Psoas muscle (tissue), 8 donors: ENCODE results near the gene MMS19. TPM values are rescaled to one million over a fixed set of nuclear protein-coding genes. Genes with fewer than 3 reads are reported as not detected.

ENCODE experiments used
- ATAC-seq, 4 donors: fragments of 200-7000 bp; cut with Tn5 transposase; one replicate each; pipeline ENCODE4 v1.9.1; 2020; ENCODE audit warnings: moderate library complexity in 3 of 4, mild to moderate bottlenecking in 2 of 4
- DNase-seq, 2 donors: peaks; one replicate each; pipeline ENCODE4 v3.0.0-alpha.2; 2020
- H3K27ac ChIP-seq: fragments of 200-600 bp; one replicate; pipeline ENCODE4 v1.8.0; 2022
- H3K27me3 ChIP-seq, 3 donors: fragments of 200-600 bp in 1 of 3; one replicate each; pipeline versions ENCODE4 v1.6.1 to v1.8.0; 2013 to 2022; ENCODE audit warnings: low read length in 2 of 3, mild to moderate bottlenecking in 2 of 3, moderate library complexity in 1 of 3; ENCODE audit not compliant: insufficient read depth in 3 of 3
- H3K36me3 ChIP-seq, 2 donors: fragments of 200-600 bp in 1 of 2; one replicate each; pipeline versions ENCODE4 v1.6.1 to v1.8.0; 2013 to 2022; ENCODE audit warnings: low read depth in 1 of 2, mild to moderate bottlenecking in 1 of 2, moderate library complexity in 1 of 2; ENCODE audit not compliant: insufficient read depth in 1 of 2
- H3K4me1 ChIP-seq: fragments of 200-600 bp; one replicate; pipeline ENCODE4 v1.8.0; 2022
- H3K4me3 ChIP-seq: fragments of 200-600 bp; one replicate; pipeline ENCODE4 v1.8.0; 2022; ENCODE audit warnings: mild to moderate bottlenecking
- H3K9me3 ChIP-seq: fragments of 200-600 bp; one replicate; pipeline ENCODE4 v1.8.0; 2022
- CTCF ChIP-seq: fragments of 200-600 bp; IDR thresholded peaks from one replicate; pipeline ENCODE4 v1.8.0; 2022; ENCODE audit warnings: antibody characterized with exemption
- WGBS, 3 donors: extraction: QIAGEN DNeasy Blood & Tissue Kit; methylation state at CpG; one replicate each; pipeline versions ENCODE4 v1.1.6 to v1.1.7; 2013; 5-methylcytosine and 5-hydroxymethylcytosine counted together
- intact Hi-C, 2 donors: fragments of 100-400 bp; cut with DNase I; formaldehyde crosslinking; loops; one replicate each; pipeline versions ENCODE4 v1.11.0 to v1.14.2; 2022
- polyA plus RNA-seq, 3 donors: library from polyadenylated mRNA; stranded (reverse); fragments of 200-250 nt; gene quantifications; one replicate each; pipeline ENCODE4 v1.2.3, GENCODE V29; 2013
- total RNA-seq, 4 donors: library from RNA; stranded (reverse); fragmentation: NEBNext Ultra II Directional in 2 of 4; extraction: Animal tissue kit (Norgen Biotek cat#: 25700) in 2 of 4; gene quantifications; one replicate each; pipeline versions ENCODE4 v1.2.1 to v1.2.4, GENCODE V29; 2021 to 2023
- donor health status: healthy with polysubstance abuse.
- donor health status: DM: no; HTN: no; CAD: no; lungs with moderate emphysema.
- donor health status: Bipolar disorder and iron deficiency.
- donor health status: healthy.
- donor health status: DM: yes; HTN: yes; CAD: no.
- donor health status: DM: no; HTN: no; CAD: no.
- donor health status: DM: no; HTN: no; CAD: no.
- donor health status: DM: yes; HTN: yes; CAD: no.

The MMS19 gene
- total and polyA plus RNA-seq, 7 donors, result 29.8 to 47.6 (median 35.1) TPM

DNA sequence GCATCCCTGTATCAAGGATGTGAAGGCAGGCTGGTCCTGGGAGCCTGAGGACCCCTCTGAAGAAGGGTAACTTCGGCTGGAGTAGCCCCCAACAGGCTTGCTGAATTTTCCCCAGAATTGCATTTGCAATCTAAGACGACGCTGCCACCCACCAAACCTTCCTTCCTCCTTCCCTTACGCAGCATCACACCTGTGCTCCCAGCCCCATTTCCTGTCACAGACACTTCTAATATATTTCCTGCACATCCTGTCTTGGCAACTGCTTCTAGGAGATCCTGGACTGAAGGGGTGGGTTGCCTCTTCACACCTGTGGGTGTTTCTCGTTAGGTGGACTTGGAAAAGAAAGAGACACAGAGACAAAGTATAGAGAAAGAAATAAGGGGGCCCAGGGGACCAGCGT lies 81.7 kb downstream of the MMS19 start:
- intact Hi-C loops, result no loop called here
- 73 to 80% (median 74%) methylated on average over 6 of the region's 6 CpGs for WGBS, 3 donors

GRCh38 chr10:97412891-97413304 lies 85.3 kb downstream of the MMS19 start:
- no peaks in the 10 kb centered on the region for H3K36me3 ChIP-seq
- no peak overlapping the region for H3K4me3 ChIP-seq
- no peak for TF ChIP-seq CTCF
- WGBS, 3 donors, result 86 to 94% (median 91%) methylated on average over 10 of the region's 10 CpGs
- intact Hi-C loops, result no loop called here
- no peak for DNase-seq
- no peaks in the 10 kb centered on the region for H3K27me3 ChIP-seq
- no peak overlapping the region for H3K27ac ChIP-seq
- ATAC-seq, result no peak
- no peaks in the 10 kb centered on the region for H3K9me3 ChIP-seq
- H3K4me1 ChIP-seq, result no peaks in the 10 kb centered on the region

More for the DNA sequence above, 81.7 kb downstream of the MMS19 start:
- Histone ChIP-seq H3K4me1 (no peaks in the 10 kb centered on the region), H3K36me3 (no peaks in the 10 kb centered on the region), H3K27me3 (no peaks in the 10 kb centered on the region), H3K27ac (no peak overlapping the region), H3K9me3 (no peaks in the 10 kb centered on the region), H3K4me3 (no peak overlapping the region)
- no peak for DNase-seq
- TF ChIP-seq CTCF, result no peak
- ATAC-seq, result no peak

GRCh38 chr10:97411406-97411805 lies 86.8 kb downstream of the MMS19 start:
- no peak overlapping the region for H3K4me3 ChIP-seq
- no peaks in the 10 kb centered on the region for H3K4me1 ChIP-seq
- no peaks in the 10 kb centered on the region for H3K9me3 ChIP-seq
- H3K27me3 ChIP-seq, result no peaks in the 10 kb centered on the region
- intact Hi-C loops, result no loop called here
- H3K27ac ChIP-seq, result no peak overlapping the region
- no peak for TF ChIP-seq CTCF
- DNase-seq, result no peak
- no peaks in the 10 kb centered on the region for H3K36me3 ChIP-seq
- WGBS, 3 donors, result 73 to 79% (median 74%) methylated on average over 4 of the region's 4 CpGs
- ATAC-seq, result no peak

DNA sequence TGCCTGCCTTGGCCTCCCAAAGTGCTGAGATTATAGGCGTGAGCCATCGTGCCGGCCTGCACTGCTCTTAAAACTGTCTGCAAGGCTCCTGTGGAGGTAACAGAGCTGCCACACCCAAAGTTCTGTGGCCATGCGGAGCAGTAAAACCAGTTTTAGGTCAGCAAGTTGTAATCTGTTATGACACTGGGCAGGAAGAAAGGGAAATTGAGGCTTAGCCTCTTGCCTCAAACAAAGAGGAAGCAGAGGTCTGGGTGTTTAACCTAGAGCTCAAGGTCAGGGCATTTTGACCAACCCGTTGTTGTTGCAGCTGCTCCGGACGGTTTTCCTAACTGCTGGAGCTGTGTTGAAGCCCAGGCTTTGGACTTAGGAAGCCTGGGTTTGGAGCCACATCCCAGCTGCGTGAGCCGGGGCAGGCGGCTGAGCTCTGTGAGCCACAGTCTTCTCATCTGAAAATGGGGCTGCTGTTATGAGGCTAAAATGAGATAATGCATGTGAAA lies 89.7 kb downstream of the MMS19 start:
- Histone ChIP-seq H3K4me1 (no peaks in the 10 kb centered on the region), H3K36me3 (no peaks in the 10 kb centered on the region), H3K27ac (no peak overlapping the region), H3K27me3 (no peaks in the 10 kb centered on the region), H3K9me3 (no peaks in the 10 kb centered on the region), H3K4me3 (no peak overlapping the region)
- intact Hi-C loops, result loop anchor here in 1 of 2 donors (10.0 kb wide), 1 partner anchor 206 kb away; no protein-coding TSS in a partner anchor
- no peak for ATAC-seq
- DNase-seq, result no peak
- WGBS, 3 donors, result 78 to 83% (median 82%) methylated on average over 10 of the region's 10 CpGs
- no peak for TF ChIP-seq CTCF

Other genes with a start within 250 kb of the MMS19 start
- gene ARHGAP19, start 205.8 kb downstream of the MMS19 start, total RNA-seq, result 1 to 10 TPM; 1.2 to 3.9 (median 1.8) TPM
- 1 to 10 TPM in 1 of 3 donors, under 1 TPM in 2; 0.77 to 1.8 (median 0.94) TPM for gene ARHGAP19, start 205.8 kb downstream of the MMS19 start, polyA plus RNA-seq
- 1 to 10 TPM; 1.2 to 3.4 (median 2.7) TPM for gene FRAT1, start 179.2 kb downstream of the MMS19 start, total RNA-seq
- 1 to 10 TPM in 2 of 3 donors, under 1 TPM in 1; 0.61 to 3.9 (median 1.6) TPM for gene FRAT1, start 179.2 kb downstream of the MMS19 start, polyA plus RNA-seq
- 10 to 100 TPM in 1 of 4 donors, 1 to 10 TPM in 3; 5.3 to 11.1 (median 6.6) TPM for gene FRAT2, start 163.7 kb downstream of the MMS19 start, total RNA-seq
- gene FRAT2, start 163.7 kb downstream of the MMS19 start, polyA plus RNA-seq, result 10 to 100 TPM in 2 of 3 donors, 1 to 10 TPM in 1; 3.2 to 28.4 (median 12.4) TPM
- 100 to 1,000 TPM in 1 of 4 donors, 10 to 100 TPM in 3; 64.7 to 105 (median 76.4) TPM for gene RRP12, start 97.1 kb downstream of the MMS19 start, total RNA-seq
- gene RRP12, start 97.1 kb downstream of the MMS19 start, polyA plus RNA-seq, result 100 to 1,000 TPM in 1 of 3 donors, 10 to 100 TPM in 2; 46.5 to 114 (median 76.4) TPM
- gene PGAM1, start 72.2 kb downstream of the MMS19 start, total RNA-seq, result 10 to 100 TPM; 41.5 to 65.5 (median 46.6) TPM
- gene PGAM1, start 72.2 kb downstream of the MMS19 start, polyA plus RNA-seq, result 100 to 1,000 TPM in 2 of 3 donors, 10 to 100 TPM in 1; 36.2 to 186 (median 112) TPM
- gene EXOSC1, start 52.4 kb downstream of the MMS19 start, total RNA-seq, result 10 to 100 TPM; 14.0 to 20.4 (median 19.8) TPM
- 10 to 100 TPM; 26.4 to 36.5 (median 29.4) TPM for gene EXOSC1, start 52.4 kb downstream of the MMS19 start, polyA plus RNA-seq
- gene ZDHHC16, start 52.2 kb downstream of the MMS19 start, total RNA-seq, result 10 to 100 TPM; 19.7 to 24.5 (median 22.7) TPM
- 10 to 100 TPM; 23.2 to 44.9 (median 24.6) TPM for gene ZDHHC16, start 52.2 kb downstream of the MMS19 start, polyA plus RNA-seq
- gene UBTD1, start 502 bp upstream of the MMS19 start, total RNA-seq, result 10 to 100 TPM; 16.0 to 39.2 (median 22.2) TPM
- 10 to 100 TPM; 43.6 to 59.2 (median 56.7) TPM for gene UBTD1, start 502 bp upstream of the MMS19 start, polyA plus RNA-seq
- gene ANKRD2, start 74.4 kb upstream of the MMS19 start, total RNA-seq, result 1,000 to 10,000 TPM; 1,055 to 3,522 (median 2,378) TPM
- 1,000 to 10,000 TPM in 2 of 3 donors, 100 to 1,000 TPM in 1; 254 to 5,473 (median 1,117) TPM for gene ANKRD2, start 74.4 kb upstream of the MMS19 start, polyA plus RNA-seq
- 10 to 100 TPM in 1 of 4 donors, 1 to 10 TPM in 2, under 1 TPM in 1; 0.66 to 12.3 (median 4.9) TPM for gene HOGA1, start 86.0 kb upstream of the MMS19 start, total RNA-seq
- 1 to 10 TPM in 2 of 3 donors, under 1 TPM in 1; 0.96 to 3.4 (median 1.7) TPM for gene HOGA1, start 86.0 kb upstream of the MMS19 start, polyA plus RNA-seq
- gene C10orf62, start 91.3 kb upstream of the MMS19 start, total RNA-seq, result 1 to 10 TPM in 2 of 4 donors, under 1 TPM in 1, not detected in 1; 0.56 to 1.1 (median 1.0) TPM
- under 1 TPM in 2 of 3 donors, not detected in 1; 0.12 to 0.13 TPM for gene C10orf62, start 91.3 kb upstream of the MMS19 start, polyA plus RNA-seq
- gene MORN4, start 135.1 kb upstream of the MMS19 start, total RNA-seq, result 1 to 10 TPM; 1.8 to 4.1 (median 2.6) TPM
- gene MORN4, start 135.1 kb upstream of the MMS19 start, polyA plus RNA-seq, result 1 to 10 TPM; 3.9 to 5.6 (median 5.2) TPM
- 10 to 100 TPM; 11.5 to 14.1 (median 11.9) TPM for gene PI4K2A, start 142.2 kb upstream of the MMS19 start, total RNA-seq
- 10 to 100 TPM in 2 of 3 donors, 1 to 10 TPM in 1; 8.9 to 22.9 (median 15.6) TPM for gene PI4K2A, start 142.2 kb upstream of the MMS19 start, polyA plus RNA-seq
- gene AVPI1, start 188.8 kb upstream of the MMS19 start, total RNA-seq, result 1 to 10 TPM; 3.6 to 5.8 (median 5.0) TPM
- gene AVPI1, start 188.8 kb upstream of the MMS19 start, polyA plus RNA-seq, result 10 to 100 TPM in 1 of 3 donors, 1 to 10 TPM in 2; 5.6 to 56.9 (median 5.6) TPM
- gene MARVELD1, start 215.3 kb upstream of the MMS19 start, total RNA-seq, result 1 to 10 TPM; 2.4 to 5.7 (median 3.3) TPM
- gene MARVELD1, start 215.3 kb upstream of the MMS19 start, polyA plus RNA-seq, result 10 to 100 TPM in 1 of 3 donors, 1 to 10 TPM in 2; 2.2 to 10.4 (median 2.9) TPM
- gene ZFYVE27, start 238.7 kb upstream of the MMS19 start, total RNA-seq, result 10 to 100 TPM in 3 of 4 donors, 1 to 10 TPM in 1; 9.8 to 15.1 (median 12.1) TPM
- gene ZFYVE27, start 238.7 kb upstream of the MMS19 start, polyA plus RNA-seq, result 10 to 100 TPM in 2 of 3 donors, 1 to 10 TPM in 1; 8.3 to 20.1 (median 14.9) TPM